Sigmoid colon (tissue), 3 donors: Measurements from ENCODE around the gene OR10J4.

Experiments used
- CTCF ChIP-seq, 4 experiments: fragments of 450-650 bp in 3 of 4; fragments of 200-600 bp in 1 of 4; IDR thresholded peaks; one replicate each; pipeline ENCODE4 v1.5.1; 2016 to 2019; ENCODE audit warnings: antibody characterized with exemption in 4 of 4, mild to moderate bottlenecking in 3 of 4, moderate library complexity in 2 of 4
- POLR2A ChIP-seq, 2 donors: fragments of 450-650 bp; IDR thresholded peaks; one replicate each; pipeline ENCODE4 v1.6.1; 2016; ENCODE audit warnings: antibody characterized with exemption in 2 of 2, mild to moderate bottlenecking in 2 of 2, moderate library complexity in 2 of 2

GRCh38 chr1:159439422-159439821 lies 7.4 kb downstream of the OR10J4 start, which contains the start of gene OR10J1:
- TF ChIP-seq CTCF (IDR thresholded peaks at IDR 0.05) (no peak), POLR2A (IDR thresholded peaks at IDR 0.05) (no peak)
